Endothelial cell of umbilical vein (primary cell): ENCODE measurements around the gene CDC14B. TPM values are rescaled to one million over a fixed set of nuclear protein-coding genes. Genes with fewer than 3 reads are reported as not detected.

ENCODE experiments used
- BruUV-seq: library from RNA; stranded (reverse); fragments of 400-500 nt; replicated peaks from 2 replicates; lab custom pipeline; 2021; lab: Mats Ljungman, UMichigan
- CTCF ChIA-PET: fragments of 300-600, 350-600 bp; sonication (Branson Sonifier 250); formaldehyde crosslinking; loops from one replicate; lab custom pipeline; 2021; ENCODE audit warnings: antibody characterized with exemption, inconsistent platforms; lab: Charles Lee
- POLR2A ChIA-PET: fragments of 300-600, 350-600 bp; sonication (Branson Sonifier 250); formaldehyde crosslinking; loops from one replicate; lab custom pipeline; 2021; ENCODE audit warnings: antibody characterized with exemption, inconsistent platforms; lab: Charles Lee
- DNase-seq: peaks from one replicate; pipeline ENCODE4 v3.0.0-alpha.2; 2011; ENCODE audit warnings: low read depth, low spot score
- FAIRE-seq: peaks from 2 replicates; lab custom pipeline; 2011; peaks lifted over from hg19 to GRCh38; lab: Jason Lieb, UNC
- H2AFZ ChIP-seq: 2 replicates; pipeline ENCODE4 v1.6.0; 2012; ENCODE audit warnings: low read depth, low read length, control low read depth, inconsistent platforms
- H3K27ac ChIP-seq: 2 replicates; pipeline ENCODE4 v1.5.1; 2011; ENCODE audit warnings: low read depth, mild to moderate bottlenecking, control low read depth, low read length, moderate library complexity; ENCODE audit not compliant: insufficient read depth
- H3K27me3 ChIP-seq, 2 experiments: 2 replicates each; pipeline versions ENCODE4 v1.6.0 to v1.6.1; 2011; ENCODE audit warnings: low read length in 2 of 2, mixed read lengths in 1 of 2; ENCODE audit not compliant: control insufficient read depth in 2 of 2, insufficient read depth in 2 of 2
- H3K36me3 ChIP-seq, 2 experiments: 2 replicates in 1 of 2; 3 replicates in 1 of 2; pipeline ENCODE4 v1.5.1; 2011; ENCODE audit warnings: low read length in 2 of 2, mild to moderate bottlenecking in 1 of 2, moderate library complexity in 1 of 2; ENCODE audit not compliant: control insufficient read depth in 2 of 2, insufficient read depth in 2 of 2; ENCODE audit errors: extremely low read depth in 1 of 2
- H3K4me1 ChIP-seq: 3 replicates; pipeline ENCODE4 v1.5.1; 2011; ENCODE audit warnings: mild to moderate bottlenecking, low read length; ENCODE audit not compliant: control insufficient read depth, insufficient read depth; ENCODE audit errors: extremely low read depth
- H3K4me2 ChIP-seq: 2 replicates; pipeline ENCODE4 v1.6.1; 2011; ENCODE audit warnings: low read length, control low read depth, mixed read lengths; ENCODE audit not compliant: insufficient read depth
- H3K4me3 ChIP-seq, 3 experiments: fragments of 200-600 bp in 1 of 3; sonication (generic), shearing (Covaris generic) in 1 of 3; replicated peaks in 1 of 3; 2 replicates each; pipeline ENCODE4 v1.5.1; 2011 to 2016; ENCODE audit warnings: control low read depth in 3 of 3, low read length in 3 of 3, mild to moderate bottlenecking in 2 of 3, inconsistent platforms in 1 of 3, low read depth in 1 of 3, moderate library complexity in 1 of 3; ENCODE audit not compliant: insufficient read depth in 1 of 3
- H3K79me2 ChIP-seq: 2 replicates; pipeline ENCODE4 v1.6.0; 2012; ENCODE audit warnings: low read length, inconsistent platforms; ENCODE audit not compliant: control insufficient read depth, insufficient read depth
- H3K9ac ChIP-seq: replicated peaks from 2 replicates; pipeline ENCODE3; 2011; ENCODE audit warnings: low read length, control low read depth; ENCODE audit not compliant: insufficient read depth; ENCODE audit errors: extremely low read depth
- H3K9me1 ChIP-seq: replicated peaks from 3 replicates; pipeline ENCODE4 v1.6.0; 2011; ENCODE audit warnings: mild to moderate bottlenecking, low read length; ENCODE audit not compliant: control insufficient read depth, insufficient read depth; ENCODE audit errors: extremely low read depth
- H3K9me3 ChIP-seq: replicated peaks from 2 replicates; pipeline ENCODE4 v1.5.1; 2012; ENCODE audit warnings: low read length, inconsistent platforms; ENCODE audit not compliant: control insufficient read depth, insufficient read depth
- H4K20me1 ChIP-seq: replicated peaks from 2 replicates; pipeline ENCODE3; 2011; ENCODE audit warnings: mild to moderate bottlenecking, low read length; ENCODE audit not compliant: control insufficient read depth, insufficient read depth; ENCODE audit errors: extremely low read depth
- CTCF ChIP-seq, 2 donors: IDR thresholded peaks; 1 replicate in 1 of 2; 2 replicates in 1 of 2; pipeline ENCODE4 v1.5.1; 2011; ENCODE audit warnings: low read length in 2 of 2, mild to moderate bottlenecking in 2 of 2, moderate library complexity in 2 of 2, control low read depth in 1 of 2, inconsistent platforms in 1 of 2, low read depth in 1 of 2; ENCODE audit not compliant: insufficient read depth in 1 of 2; ENCODE audit errors: extremely low read depth in 1 of 2
- EZH2 ChIP-seq: IDR thresholded peaks from 2 replicates; pipeline ENCODE4 v1.6.1; 2012; ENCODE audit warnings: borderline replicate concordance, low read depth, mild to moderate bottlenecking, moderate library complexity, low read length, inconsistent platforms; ENCODE audit not compliant: severe bottlenecking
- FOS ChIP-seq: IDR thresholded peaks from 2 replicates; pipeline ENCODE4 v1.6.1; 2011; ENCODE audit warnings: mild to moderate bottlenecking, low read length, moderate library complexity, borderline replicate concordance; ENCODE audit not compliant: insufficient read depth
- GATA2 ChIP-seq: IDR thresholded peaks from 2 replicates; pipeline ENCODE4 v1.7.0; 2011; ENCODE audit warnings: low read depth, mild to moderate bottlenecking, moderate library complexity, mixed read lengths, low read length; ENCODE audit not compliant: insufficient read length, insufficient read depth
- JUN ChIP-seq: IDR thresholded peaks from 2 replicates; pipeline ENCODE4 v1.6.1; 2011; ENCODE audit warnings: borderline replicate concordance, low read depth; ENCODE audit not compliant: insufficient read length, insufficient read depth
- MAX ChIP-seq: IDR thresholded peaks from 2 replicates; pipeline ENCODE4 v1.6.1; 2011; ENCODE audit not compliant: insufficient read depth, insufficient read length
- MYC ChIP-seq: IDR thresholded peaks from one replicate; pipeline ENCODE4 v1.6.1; 2011; ENCODE audit warnings: mild to moderate bottlenecking, low read depth, low read length
- POLR2A ChIP-seq: IDR thresholded peaks from 2 replicates; pipeline ENCODE4 v1.6.1; 2012; ENCODE audit warnings: low read depth, mild to moderate bottlenecking, control low read depth, low read length
- POLR2AphosphoS5 ChIP-seq: IDR thresholded peaks from 2 replicates; pipeline ENCODE4 v1.6.1; 2012; ENCODE audit warnings: low read depth, mild to moderate bottlenecking, control low read depth, low read length, moderate library complexity; ENCODE audit not compliant: insufficient read depth
- dilution Hi-C: fragments of 300-500 bp; cut with MboI; formaldehyde crosslinking; loops from one replicate; pipeline ENCODE4 v1.15.0; 2019; ENCODE audit warnings: low sequenced_read_pairs; ENCODE audit not compliant: extremely low pct_ligation_motif_present
- intact Hi-C: fragments of 100-400 bp; cut with micrococcal nuclease; formaldehyde crosslinking; loops from one replicate; pipeline ENCODE4 v1.10.0; 2022
- polyA plus RNA-seq, 4 experiments: library from polyadenylated mRNA; depleted of rRNA in 3 of 4; stranded (reverse) in 3 of 4; unstranded in 1 of 4; fragments of >200 nt; gene quantifications; 2 replicates each; pipeline versions ENCODE4 v1.2.1 to v1.2.3, GENCODE V29; 2011 to 2012; ENCODE audit warnings: missing spikeins in 1 of 4
- total RNA-seq: library from RNA; stranded (reverse); gene quantifications from 2 replicates; pipeline ENCODE4 v1.2.3, GENCODE V29; 2021

Gene CDC14B
- total and polyA plus RNA-seq, 2 donors (not counting 3 experiments of a cell fraction or from before 2014, with no cell fraction given) = 0.39 to 0.93 TPM

GRCh38 chr9:96641514-96641913 is 21.9 kb upstream of the CDC14B start:
- FAIRE-seq (no peak), DNase-seq (no peak)
- no peaks in the 10 kb centered on the region for H4K20me1 ChIP-seq
- H3K79me2 ChIP-seq = no peaks in the 10 kb centered on the region
- no peak for TF ChIP-seq GATA2
- no peak for TF ChIP-seq EZH2
- TF ChIP-seq CTCF (IDR thresholded peaks at IDR 0.05; ENCODE audit: extremely low read depth in 1 of 2, insufficient read depth in 1 of 2, low read depth in 1 of 2, low read length in 2 of 2) = no peak
- no peak for TF ChIP-seq POLR2A
- no peak for TF ChIP-seq FOS
- TF ChIP-seq MYC = no peak
- TF ChIP-seq MAX = no peak
- TF ChIP-seq POLR2AphosphoS5 = no peak
- TF ChIP-seq JUN = no peak
- H3K4me3 ChIP-seq = no peak overlapping the region
- ChIA-PET CTCF (interaction anchor here (0.9 to 1.0 kb wide), 2 partner anchors 8 to 10 kb away, joined by 4 read pairs; no protein-coding TSS in a partner anchor), POLR2A (no interaction called here)
- H3K36me3 ChIP-seq = peaks cover 0 to 2% of the 10 kb centered on the region in 2 experiments
- no peak overlapping the region for H3K27ac ChIP-seq
- H3K9ac ChIP-seq = no peak overlapping the region
- no peaks in the 10 kb centered on the region for H3K4me1 ChIP-seq
- no peak overlapping the region for H3K4me2 ChIP-seq
- BruUV-seq = no TSS peak
- dilution Hi-C loops = no loop called here
- H3K9me1 ChIP-seq = no peaks in the 10 kb centered on the region
- H3K27me3 ChIP-seq = no peaks in the 10 kb centered on the region
- H3K9me3 ChIP-seq = no peaks in the 10 kb centered on the region
- intact Hi-C loops = no loop called here
- no peak overlapping the region for H2AFZ ChIP-seq
